Ishikawa (cell line): ENCODE results near the gene GYS1.

Experiments used
- EP300 ChIP-seq: IDR thresholded peaks from 2 replicates; pipeline ENCODE4 v1.6.1; 2012; ENCODE audit warnings: borderline replicate concordance
- RAD21 ChIP-seq: IDR thresholded peaks from 2 replicates; pipeline ENCODE4 v1.6.1; 2012; ENCODE audit warnings: low read depth
- TCF12 ChIP-seq: IDR thresholded peaks from 2 replicates; pipeline ENCODE4 v1.6.1; 2012; ENCODE audit warnings: low read depth
- TF ChIP-seq, protein P1 (sequence below): IDR thresholded peaks from 2 replicates; pipeline ENCODE4 v1.6.1; 2012; ENCODE audit warnings: low read depth, mild to moderate bottlenecking
- TF ChIP-seq, protein P2 (sequence below): IDR thresholded peaks from 2 replicates; pipeline ENCODE4 v1.6.1; 2012

DNA sequence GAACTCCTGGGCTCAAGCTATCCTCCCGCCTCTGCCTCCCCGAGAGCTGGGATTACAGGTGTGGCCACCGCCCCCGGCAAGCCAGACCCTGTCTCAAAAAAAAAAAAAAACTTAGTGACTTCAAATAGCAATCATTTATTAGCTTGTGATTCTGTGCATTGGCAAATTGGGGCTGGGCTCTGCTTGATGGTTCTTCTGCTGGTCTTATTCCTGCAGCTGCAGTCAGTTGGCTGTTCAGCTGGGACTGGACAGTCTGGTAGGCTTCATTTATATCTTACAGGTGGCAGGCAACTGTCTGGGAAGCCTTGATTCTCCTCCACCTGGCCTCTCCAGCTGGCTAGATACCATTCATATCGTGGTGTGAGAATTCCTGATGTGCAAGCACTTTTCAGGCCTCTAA, 52.2 kb downstream of the GYS1 start:
- TF ChIP-seq, protein P1, sequence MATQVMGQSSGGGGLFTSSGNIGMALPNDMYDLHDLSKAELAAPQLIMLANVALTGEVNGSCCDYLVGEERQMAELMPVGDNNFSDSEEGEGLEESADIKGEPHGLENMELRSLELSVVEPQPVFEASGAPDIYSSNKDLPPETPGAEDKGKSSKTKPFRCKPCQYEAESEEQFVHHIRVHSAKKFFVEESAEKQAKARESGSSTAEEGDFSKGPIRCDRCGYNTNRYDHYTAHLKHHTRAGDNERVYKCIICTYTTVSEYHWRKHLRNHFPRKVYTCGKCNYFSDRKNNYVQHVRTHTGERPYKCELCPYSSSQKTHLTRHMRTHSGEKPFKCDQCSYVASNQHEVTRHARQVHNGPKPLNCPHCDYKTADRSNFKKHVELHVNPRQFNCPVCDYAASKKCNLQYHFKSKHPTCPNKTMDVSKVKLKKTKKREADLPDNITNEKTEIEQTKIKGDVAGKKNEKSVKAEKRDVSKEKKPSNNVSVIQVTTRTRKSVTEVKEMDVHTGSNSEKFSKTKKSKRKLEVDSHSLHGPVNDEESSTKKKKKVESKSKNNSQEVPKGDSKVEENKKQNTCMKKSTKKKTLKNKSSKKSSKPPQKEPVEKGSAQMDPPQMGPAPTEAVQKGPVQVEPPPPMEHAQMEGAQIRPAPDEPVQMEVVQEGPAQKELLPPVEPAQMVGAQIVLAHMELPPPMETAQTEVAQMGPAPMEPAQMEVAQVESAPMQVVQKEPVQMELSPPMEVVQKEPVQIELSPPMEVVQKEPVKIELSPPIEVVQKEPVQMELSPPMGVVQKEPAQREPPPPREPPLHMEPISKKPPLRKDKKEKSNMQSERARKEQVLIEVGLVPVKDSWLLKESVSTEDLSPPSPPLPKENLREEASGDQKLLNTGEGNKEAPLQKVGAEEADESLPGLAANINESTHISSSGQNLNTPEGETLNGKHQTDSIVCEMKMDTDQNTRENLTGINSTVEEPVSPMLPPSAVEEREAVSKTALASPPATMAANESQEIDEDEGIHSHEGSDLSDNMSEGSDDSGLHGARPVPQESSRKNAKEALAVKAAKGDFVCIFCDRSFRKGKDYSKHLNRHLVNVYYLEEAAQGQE = no peak
- TF ChIP-seq, protein P2, sequence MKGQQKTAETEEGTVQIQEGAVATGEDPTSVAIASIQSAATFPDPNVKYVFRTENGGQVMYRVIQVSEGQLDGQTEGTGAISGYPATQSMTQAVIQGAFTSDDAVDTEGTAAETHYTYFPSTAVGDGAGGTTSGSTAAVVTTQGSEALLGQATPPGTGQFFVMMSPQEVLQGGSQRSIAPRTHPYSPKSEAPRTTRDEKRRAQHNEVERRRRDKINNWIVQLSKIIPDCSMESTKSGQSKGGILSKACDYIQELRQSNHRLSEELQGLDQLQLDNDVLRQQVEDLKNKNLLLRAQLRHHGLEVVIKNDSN = no peak
- TF ChIP-seq RAD21 (no peak), EP300 (no peak), TCF12 (no peak)
